Glomerular endothelial cell (primary cell): ENCODE measurements around the gene TSFM. TPM values are rescaled to one million over a fixed set of nuclear protein-coding genes. Genes with fewer than 3 reads are reported as not detected.

Experiments
- DNase-seq: peaks from one replicate; pipeline ENCODE4 v3.0.0-alpha.2; 2011; ENCODE audit warnings: low read depth, low spot score; ENCODE audit errors: extremely low read depth
- total RNA-seq: library from RNA; depleted of rRNA; stranded (reverse); fragments of >200 nt; gene quantifications from 2 replicates; pipeline ENCODE4 v1.2.3, GENCODE V29; 2015

TSFM gene
- total RNA-seq, 1 donor from 2014 or later, result 25.3 TPM

- no peak for DNase-seq
Measured at GRCh38 chr12:57829025-57829777, 46.6 kb downstream of the TSFM start.

- no peak for DNase-seq
Measured at GRCh38 chr12:57830393-57830792, 47.8 kb downstream of the TSFM start.

GRCh38 chr12:57832966-57833365 lies 50.4 kb downstream of the TSFM start:
- DNase-seq, result no peak

- no peak for DNase-seq
Measured at GRCh38 chr12:57833672-57834071, 51.1 kb downstream of the TSFM start.

- no peak for DNase-seq
Measured at GRCh38 chr12:57834086-57834876, 51.7 kb downstream of the TSFM start.

GRCh38 chr12:57835366-57836288 lies 53.0 kb downstream of the TSFM start:
- DNase-seq, result no peak

GRCh38 chr12:57836442-57837375 lies 54.1 kb downstream of the TSFM start:
- no peak for DNase-seq

- no peak for DNase-seq
Measured at GRCh38 chr12:57837864-57838562, 55.4 kb downstream of the TSFM start.

- no peak for DNase-seq
Measured at GRCh38 chr12:57838594-57839302, 56.2 kb downstream of the TSFM start.

- DNase-seq, result no peak
Measured at GRCh38 chr12:57839996-57840395, 57.4 kb downstream of the TSFM start.

- no peak for DNase-seq
Measured at GRCh38 chr12:57840726-57841125, 58.1 kb downstream of the TSFM start.

GRCh38 chr12:57841445-57841844 lies 58.9 kb downstream of the TSFM start:
- no peak for DNase-seq

GRCh38 chr12:57842342-57843294 lies 60.0 kb downstream of the TSFM start:
- no peak for DNase-seq

GRCh38 chr12:57844709-57845477 lies 62.3 kb downstream of the TSFM start:
- no peak for DNase-seq

GRCh38 chr12:57845478-57846284 lies 63.1 kb downstream of the TSFM start:
- DNase-seq, result no peak

- no peak for DNase-seq
Measured at GRCh38 chr12:57846285-57846576, 63.6 kb downstream of the TSFM start.
